Measurements from ENCODE around the gene SFXN5. TPM values are rescaled to one million over a fixed set of nuclear protein-coding genes. Genes with fewer than 3 reads are reported as not detected.

The SFXN5 gene
- total RNA-seq, 3 donors from 2014 or later (not counting 1 experiment from before 2014, with no cell fraction given) = 15.3 to 22.3 (median 19.8) TPM

GRCh38 chr2:72999729-73000725, 71.5 kb downstream of the SFXN5 start:
- no peaks in the 10 kb centered on the region for H3K9me3 ChIP-seq (ENCODE audit: control insufficient read depth, insufficient read depth, low read length)
- TF ChIP-seq, protein P1, sequence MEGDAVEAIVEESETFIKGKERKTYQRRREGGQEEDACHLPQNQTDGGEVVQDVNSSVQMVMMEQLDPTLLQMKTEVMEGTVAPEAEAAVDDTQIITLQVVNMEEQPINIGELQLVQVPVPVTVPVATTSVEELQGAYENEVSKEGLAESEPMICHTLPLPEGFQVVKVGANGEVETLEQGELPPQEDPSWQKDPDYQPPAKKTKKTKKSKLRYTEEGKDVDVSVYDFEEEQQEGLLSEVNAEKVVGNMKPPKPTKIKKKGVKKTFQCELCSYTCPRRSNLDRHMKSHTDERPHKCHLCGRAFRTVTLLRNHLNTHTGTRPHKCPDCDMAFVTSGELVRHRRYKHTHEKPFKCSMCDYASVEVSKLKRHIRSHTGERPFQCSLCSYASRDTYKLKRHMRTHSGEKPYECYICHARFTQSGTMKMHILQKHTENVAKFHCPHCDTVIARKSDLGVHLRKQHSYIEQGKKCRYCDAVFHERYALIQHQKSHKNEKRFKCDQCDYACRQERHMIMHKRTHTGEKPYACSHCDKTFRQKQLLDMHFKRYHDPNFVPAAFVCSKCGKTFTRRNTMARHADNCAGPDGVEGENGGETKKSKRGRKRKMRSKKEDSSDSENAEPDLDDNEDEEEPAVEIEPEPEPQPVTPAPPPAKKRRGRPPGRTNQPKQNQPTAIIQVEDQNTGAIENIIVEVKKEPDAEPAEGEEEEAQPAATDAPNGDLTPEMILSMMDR (IDR thresholded peaks at IDR 0.05) = no peak
- H3K27me3 Mint-ChIP-seq (ENCODE audit: low read depth in 2 of 2) = no peaks in the 10 kb centered on the region
- intact Hi-C loops (cut with micrococcal nuclease) = no loop called here
- H3K36me3 Mint-ChIP-seq = no peaks in the 10 kb centered on the region
- no peak overlapping the region for H3K27ac Mint-ChIP-seq
- no peaks in the 10 kb centered on the region for H3K9me3 Mint-ChIP-seq
- DNase-seq (no peak), ATAC-seq (no peak)
- no peaks in the 10 kb centered on the region for H3K27me3 ChIP-seq (ENCODE audit: control insufficient read depth, insufficient read depth, low read length)
- H3K27ac ChIP-seq (ENCODE audit: low read length) = no peak overlapping the region
- no peaks in the 10 kb centered on the region for H3K4me1 ChIP-seq (ENCODE audit: control insufficient read depth, insufficient read depth, low read length)
- H3K4me3 Mint-ChIP-seq = no peak overlapping the region
- no peak overlapping the region for H3K4me3 ChIP-seq (ENCODE audit: low read length)
- H3K4me1 Mint-ChIP-seq = no peaks in the 10 kb centered on the region
- WGBS (ENCODE audit: insufficient coverage) = 92% methylated on average over 13 of the region's 13 CpGs
- H3K36me3 ChIP-seq (ENCODE audit: control insufficient read depth, insufficient read depth, low read length) = no peaks in the 10 kb centered on the region

DNA sequence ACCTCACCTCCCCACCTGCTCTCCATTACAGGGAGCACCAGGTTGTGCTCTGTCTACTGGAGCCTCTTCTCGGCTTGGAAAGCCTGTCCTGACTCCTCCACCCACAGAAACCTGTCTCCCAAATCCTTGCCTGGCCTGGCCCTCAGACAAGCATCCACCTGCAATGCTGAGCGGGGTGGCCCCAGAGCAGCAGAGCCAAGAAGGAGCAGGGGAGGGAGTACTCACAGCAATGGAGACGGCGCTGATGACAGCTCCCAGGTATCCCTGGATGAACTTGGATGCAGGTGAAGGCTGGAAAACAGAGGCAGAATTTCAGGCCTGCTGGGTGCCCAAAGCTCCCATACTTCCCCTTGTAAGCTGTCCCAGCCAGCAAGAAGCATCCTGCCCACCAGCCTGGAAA, 72.8 kb downstream of the SFXN5 start:
- H3K4me1 ChIP-seq (ENCODE audit: control insufficient read depth, insufficient read depth, low read length) = no peaks in the 10 kb centered on the region
- 81% methylated on average over 4 of the region's 4 CpGs for WGBS (ENCODE audit: insufficient coverage)
- Mint-ChIP-seq H3K4me3 (no peak overlapping the region), H3K36me3 (no peaks in the 10 kb centered on the region), H3K4me1 (no peaks in the 10 kb centered on the region), H3K27me3 (ENCODE audit: low read depth in 2 of 2) (no peaks in the 10 kb centered on the region), H3K9me3 (no peaks in the 10 kb centered on the region), H3K27ac (no peak overlapping the region)
- intact Hi-C loops (cut with micrococcal nuclease) = no loop called here
- H3K4me3 ChIP-seq (ENCODE audit: low read length) = no peak overlapping the region
- no peaks in the 10 kb centered on the region for H3K27me3 ChIP-seq (ENCODE audit: control insufficient read depth, insufficient read depth, low read length)
- H3K27ac ChIP-seq (ENCODE audit: low read length) = no peak overlapping the region
- TF ChIP-seq, protein P1 (IDR thresholded peaks at IDR 0.05) = no peak
- ATAC-seq (no peak), DNase-seq (no peak)
- H3K36me3 ChIP-seq (ENCODE audit: control insufficient read depth, insufficient read depth, low read length) = no peaks in the 10 kb centered on the region
- H3K9me3 ChIP-seq (ENCODE audit: control insufficient read depth, insufficient read depth, low read length) = no peaks in the 10 kb centered on the region

DNA sequence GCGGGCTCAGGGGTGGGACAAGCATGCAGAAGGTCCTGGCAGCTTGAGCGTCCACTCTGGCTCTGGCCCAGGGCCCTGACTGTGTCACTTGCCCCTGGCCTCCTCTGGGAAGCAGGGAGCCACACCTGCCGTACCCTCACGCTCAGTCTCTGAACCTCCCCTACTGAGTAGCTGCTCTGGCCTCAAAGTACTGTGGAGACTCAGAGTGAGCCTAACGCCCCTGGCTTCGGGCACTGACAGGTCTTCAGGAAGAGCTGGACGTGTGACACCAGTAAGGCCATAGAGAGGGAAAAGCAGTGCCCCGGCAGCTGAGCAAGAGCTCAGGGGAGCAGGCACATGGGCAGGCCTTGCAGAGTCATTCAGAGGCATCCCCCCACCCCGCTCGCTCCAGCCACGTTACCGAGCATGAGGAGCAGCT, 73.3 kb downstream of the SFXN5 start:
- Mint-ChIP-seq H3K4me3 (no peak overlapping the region), H3K4me1 (no peaks in the 10 kb centered on the region), H3K36me3 (no peaks in the 10 kb centered on the region), H3K9me3 (no peaks in the 10 kb centered on the region), H3K27ac (no peak overlapping the region), H3K27me3 (ENCODE audit: low read depth in 2 of 2) (no peaks in the 10 kb centered on the region)
- 96% methylated on average over 12 of the region's 12 CpGs for WGBS (ENCODE audit: insufficient coverage)
- H3K4me1 ChIP-seq (ENCODE audit: control insufficient read depth, insufficient read depth, low read length) = no peaks in the 10 kb centered on the region
- ATAC-seq (no peak), DNase-seq (no peak)
- no peak overlapping the region for H3K4me3 ChIP-seq (ENCODE audit: low read length)
- no peaks in the 10 kb centered on the region for H3K9me3 ChIP-seq (ENCODE audit: control insufficient read depth, insufficient read depth, low read length)
- H3K27ac ChIP-seq (ENCODE audit: low read length) = no peak overlapping the region
- no peaks in the 10 kb centered on the region for H3K27me3 ChIP-seq (ENCODE audit: control insufficient read depth, insufficient read depth, low read length)
- H3K36me3 ChIP-seq (ENCODE audit: control insufficient read depth, insufficient read depth, low read length) = no peaks in the 10 kb centered on the region
- intact Hi-C loops (cut with micrococcal nuclease) = no loop called here
- TF ChIP-seq, protein P1 (IDR thresholded peaks at IDR 0.05) = no peak
